Subcutaneous adipose tissue (tissue), 4 donors: ENCODE data around the gene ASB2. TPM values are rescaled to one million over a fixed set of nuclear protein-coding genes. Genes with fewer than 3 reads are reported as not detected.

ENCODE experiments used
- CTCF ChIP-seq: fragments of 450-650 bp; IDR thresholded peaks from one replicate; pipeline ENCODE4 v1.5.1; 2016; ENCODE audit warnings: low read depth, mild to moderate bottlenecking, control low read depth, antibody characterized with exemption, moderate library complexity
- total RNA-seq, 4 donors: library from RNA; depleted of rRNA; stranded (reverse); fragments of >200 nt; gene quantifications; one replicate each; pipeline ENCODE4 v1.1.0, GENCODE V29; 2016

Gene ASB2
- total RNA-seq, 4 donors from 2014 or later, result 0.34 TPM; not detected in 3

DNA sequence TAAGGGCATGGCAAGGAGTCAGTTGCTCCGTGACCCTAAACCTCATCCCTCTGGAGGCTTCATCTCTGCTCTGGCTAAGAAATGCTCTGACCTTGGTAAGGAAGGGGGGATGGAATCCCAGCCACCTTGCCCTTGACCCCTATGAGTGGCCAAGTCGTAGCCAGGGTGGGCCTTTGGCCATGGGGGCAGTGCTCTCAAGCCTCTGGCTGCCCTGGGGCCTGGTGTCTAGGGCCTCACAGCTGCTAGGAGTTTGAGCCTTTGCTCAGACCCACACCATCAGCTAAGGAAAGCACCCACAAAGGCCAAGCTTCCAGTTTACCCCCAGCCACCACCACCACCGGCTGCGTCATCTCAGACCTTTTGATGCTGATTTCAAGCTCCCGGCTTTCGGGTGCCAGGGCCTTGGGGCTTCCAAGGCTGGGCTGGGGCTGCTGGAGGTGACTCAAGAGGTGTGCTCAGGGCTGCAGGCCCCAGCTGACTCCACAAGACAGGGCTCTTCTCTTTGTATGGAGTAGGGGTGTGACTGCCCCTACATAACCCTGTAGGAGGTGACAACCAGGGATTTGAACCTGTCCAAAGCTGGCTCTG is 3.7 kb downstream of the ASB2 start:
- TF ChIP-seq CTCF, result no peak

DNA sequence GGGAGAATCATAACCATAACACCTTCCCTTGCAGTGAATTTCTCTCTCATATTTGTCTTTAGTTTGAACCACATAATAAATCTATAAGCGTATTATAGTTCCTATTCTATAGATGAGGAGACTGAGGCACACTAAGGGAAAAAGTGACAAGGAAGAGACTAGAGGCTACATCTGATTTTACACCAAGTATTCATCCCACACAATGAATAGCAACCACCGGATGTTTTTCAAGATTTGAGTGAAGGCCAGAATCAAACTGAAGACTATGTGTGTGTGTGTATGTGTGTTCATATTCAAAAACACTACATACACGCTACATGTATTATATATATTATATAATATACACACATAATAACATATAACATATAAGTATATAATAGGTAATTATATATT is 4.7 kb downstream of the ASB2 start:
- no peak for TF ChIP-seq CTCF

DNA sequence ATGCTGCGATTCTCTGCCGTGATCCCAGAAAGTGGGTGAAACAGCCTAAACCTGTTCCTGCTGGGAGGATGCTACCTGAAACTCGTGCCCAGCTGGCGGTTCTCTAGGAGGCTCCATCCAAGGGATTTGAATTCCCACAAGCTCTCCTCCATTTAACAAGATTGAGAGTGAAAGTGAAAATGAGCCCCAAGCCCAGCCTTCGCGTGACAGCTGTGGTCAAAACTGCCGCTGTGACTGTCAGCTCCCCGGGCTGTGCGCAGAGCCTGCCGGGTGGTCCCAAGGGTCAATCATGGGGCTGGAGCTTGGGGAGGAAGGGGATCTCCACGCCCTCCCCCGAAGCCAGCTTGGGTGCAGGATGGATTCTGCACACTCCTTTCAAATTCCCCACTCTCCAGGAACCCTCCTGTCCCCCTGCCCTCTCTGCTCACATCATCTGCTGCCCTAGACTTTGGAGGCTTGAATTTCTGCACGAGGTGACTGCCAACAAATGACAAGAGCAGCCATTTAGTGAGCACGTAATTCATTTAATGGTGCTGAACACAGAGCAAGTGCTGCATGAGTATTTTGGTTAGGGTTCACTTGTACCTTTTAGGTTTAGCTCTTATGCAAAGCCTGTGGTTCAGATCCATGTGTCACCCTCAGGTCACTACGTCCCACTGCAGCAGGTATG is 5.3 kb downstream of the ASB2 start:
- no peak for TF ChIP-seq CTCF

DNA sequence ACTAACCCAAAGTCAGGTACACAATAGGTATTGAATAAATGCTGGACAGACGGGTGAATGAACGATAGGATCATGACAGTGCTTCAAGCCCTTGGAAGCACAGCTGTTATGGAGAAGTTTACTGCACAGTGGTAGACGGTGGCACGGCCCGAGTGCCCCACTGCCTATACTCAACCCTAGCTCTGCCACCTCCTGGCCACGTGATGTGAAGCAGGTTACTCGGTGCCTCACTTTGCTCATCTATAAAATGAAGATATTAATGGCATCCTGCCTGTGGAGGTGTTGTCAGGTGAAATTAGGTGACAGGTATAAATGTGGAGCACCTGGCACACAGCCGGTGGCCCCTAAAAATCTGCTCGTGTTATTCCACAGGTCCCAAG is 5.8 kb downstream of the ASB2 start:
- TF ChIP-seq CTCF, result no peak

- TF ChIP-seq CTCF, result no peak
Observed at GRCh38 chr14:93969082-93969828, 7.1 kb downstream of the ASB2 start.

GRCh38 chr14:93967637-93968250 is 8.6 kb downstream of the ASB2 start:
- TF ChIP-seq CTCF, result no peak

GRCh38 chr14:93965946-93966474 is 10.4 kb downstream of the ASB2 start:
- TF ChIP-seq CTCF, result no peak
